ENCODE data around the gene CYP27A1. TPM values are rescaled to one million over a fixed set of nuclear protein-coding genes. Genes with fewer than 3 reads are reported as not detected.

The CYP27A1 gene
- total RNA-seq = 1.3 and 3.9 TPM in 2 replicates

DNA sequence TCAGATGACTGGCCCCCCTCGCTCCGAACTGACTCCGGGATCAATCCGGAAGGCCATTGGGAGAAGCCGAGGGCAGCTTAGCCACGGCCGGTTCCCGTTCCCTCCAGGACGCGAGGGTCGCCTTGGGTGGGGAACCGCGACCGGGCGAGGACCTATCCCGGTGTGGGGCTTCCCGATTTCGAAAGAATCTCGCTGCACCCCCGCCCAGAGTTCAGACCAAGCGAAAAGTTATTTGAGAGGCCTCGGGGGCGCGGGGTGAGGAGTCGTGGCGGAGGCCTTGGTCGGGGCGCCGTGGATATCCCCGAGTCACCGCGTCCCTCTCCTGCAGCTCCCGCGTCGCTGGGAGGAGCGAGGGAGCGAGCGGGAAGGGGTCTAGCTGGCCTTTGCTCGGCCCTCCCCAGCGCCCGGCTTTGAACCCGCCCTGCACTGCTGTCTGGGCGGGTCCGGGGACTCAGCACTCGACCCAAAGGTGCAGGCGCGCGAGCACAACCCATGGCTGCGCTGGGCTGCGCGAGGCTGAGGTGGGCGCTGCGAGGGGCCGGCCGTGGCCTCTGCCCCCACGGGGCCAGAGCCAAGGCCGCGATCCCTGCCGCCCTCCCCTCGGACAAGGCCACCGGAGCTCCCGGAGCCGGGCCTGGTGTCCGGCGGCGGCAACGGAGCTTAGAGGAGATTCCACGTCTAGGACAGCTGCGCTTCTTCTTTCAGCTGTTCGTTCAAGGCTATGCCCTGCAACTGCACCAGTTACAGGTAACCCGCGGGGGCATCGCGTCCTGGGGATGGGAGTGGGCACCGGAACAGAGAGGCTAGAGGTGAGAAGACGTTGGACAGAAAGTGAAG lies at the start of gene CYP27A1:
TSS of gene CYP27A1 (plus strand) at position 457 of the 837 bp plus-strand sequence. CDS start at position 493, 36 bp downstream.

DNA sequence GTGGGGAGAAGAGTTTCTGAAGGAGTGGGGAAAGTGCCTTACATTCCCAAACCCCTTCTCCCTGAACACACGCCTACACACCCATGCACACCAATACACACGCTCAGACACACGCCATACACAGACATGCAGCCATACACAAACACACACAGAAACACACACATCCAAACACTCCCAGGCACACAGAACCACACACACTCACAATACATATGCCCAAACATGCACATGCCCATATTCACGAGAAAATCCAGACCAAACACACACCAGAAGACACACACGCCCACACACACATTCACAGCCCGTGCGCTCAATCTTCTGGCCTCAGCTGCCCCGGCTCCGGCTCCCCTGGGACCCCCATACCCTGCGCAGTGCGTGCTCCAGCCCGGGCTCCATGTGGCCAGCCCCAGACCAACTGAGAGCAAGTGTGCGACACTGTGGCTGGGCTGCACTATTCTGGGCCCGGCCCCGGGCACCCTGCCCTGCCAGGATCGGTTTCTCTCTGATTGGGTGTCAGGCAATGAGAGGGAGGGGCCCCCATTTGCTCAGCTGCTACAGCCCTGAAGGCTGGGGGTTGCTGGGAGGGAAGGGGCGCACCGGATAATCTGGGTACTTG lies 49.5 kb downstream of the CYP27A1 start, which contains the start of gene PRKAG3:
TSS of gene PRKAG3 (minus strand) at position 426 of the 613 bp plus-strand sequence.

DNA sequence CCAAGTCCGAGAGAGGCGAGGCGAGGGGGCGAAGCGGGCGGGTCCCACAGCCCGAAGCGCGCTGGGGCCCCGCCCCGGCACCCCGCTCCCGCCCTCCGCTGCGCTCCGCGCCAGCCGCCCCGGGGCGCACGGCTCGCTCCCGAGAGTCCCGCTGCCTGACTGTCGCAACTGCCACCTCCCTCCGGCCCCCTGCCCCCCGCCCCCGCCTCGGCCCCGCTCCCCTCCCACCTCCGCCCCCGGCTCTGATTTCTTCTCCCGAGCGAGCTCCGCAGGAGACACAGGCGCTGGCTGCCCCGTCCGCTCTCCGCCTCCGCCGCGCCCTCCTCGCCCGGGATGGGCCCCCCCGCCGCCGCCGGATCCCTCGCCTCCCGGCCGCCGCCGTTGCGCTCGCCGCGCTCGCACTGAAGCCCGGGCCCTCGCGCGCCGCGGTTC lies 77.6 kb downstream of the CYP27A1 start, which contains the start of gene WNT6:
TSS of gene WNT6 (plus strand) at position 250 of the 432 bp plus-strand sequence. CDS start 233 bp downstream, outside the sequence.

Other genes starting within 250 kb of the CYP27A1 start
- gene USP37, start 213.8 kb upstream of the CYP27A1 start, total RNA-seq = 10.6 and 13.6 TPM in 2 replicates
- gene CNOT9, start 213.3 kb upstream of the CYP27A1 start, total RNA-seq = 42.4 and 56.7 TPM in 2 replicates
- gene PLCD4, start 174.2 kb upstream of the CYP27A1 start, total RNA-seq = 1.2 and 1.3 TPM in 2 replicates
- 5.8 and 6.5 TPM in 2 replicates for gene ZNF142, start 122.5 kb upstream of the CYP27A1 start, total RNA-seq
- 42.2 and 45.5 TPM in 2 replicates for gene BCS1L, start 122.5 kb upstream of the CYP27A1 start, total RNA-seq
- 15.1 and 29.4 TPM in 2 replicates for gene RNF25, start 110.1 kb upstream of the CYP27A1 start, total RNA-seq
- gene STK36, start 110.1 kb upstream of the CYP27A1 start, total RNA-seq = 3.0 and 10.4 TPM in 2 replicates
- 5.1 and 8.7 TPM in 2 replicates for gene TTLL4, start 71.3 kb upstream of the CYP27A1 start, total RNA-seq
- not detected in 2 replicates for gene PRKAG3, start 49.7 kb downstream of the CYP27A1 start, total RNA-seq
- gene WNT6, start 77.7 kb downstream of the CYP27A1 start, total RNA-seq = under 0.01 TPM in 2 replicates
- 7.7 and 9.8 TPM in 2 replicates for gene WNT10A, start 98.7 kb downstream of the CYP27A1 start, total RNA-seq
- gene CDK5R2, start 177.5 kb downstream of the CYP27A1 start, total RNA-seq = not detected in 2 replicates
- gene FEV, start 203.0 kb downstream of the CYP27A1 start, total RNA-seq = not detected in 2 replicates
- not detected in 2 replicates for gene CRYBA2, start 211.3 kb downstream of the CYP27A1 start, total RNA-seq